GM03348 (cell line): Measurements from ENCODE around the gene TMUB1.

Source experiments
- DNase-seq: peaks from one replicate; pipeline ENCODE4 v3.0.0; 2012; ENCODE audit warnings: low spot score

TMUB1 gene

DNA sequence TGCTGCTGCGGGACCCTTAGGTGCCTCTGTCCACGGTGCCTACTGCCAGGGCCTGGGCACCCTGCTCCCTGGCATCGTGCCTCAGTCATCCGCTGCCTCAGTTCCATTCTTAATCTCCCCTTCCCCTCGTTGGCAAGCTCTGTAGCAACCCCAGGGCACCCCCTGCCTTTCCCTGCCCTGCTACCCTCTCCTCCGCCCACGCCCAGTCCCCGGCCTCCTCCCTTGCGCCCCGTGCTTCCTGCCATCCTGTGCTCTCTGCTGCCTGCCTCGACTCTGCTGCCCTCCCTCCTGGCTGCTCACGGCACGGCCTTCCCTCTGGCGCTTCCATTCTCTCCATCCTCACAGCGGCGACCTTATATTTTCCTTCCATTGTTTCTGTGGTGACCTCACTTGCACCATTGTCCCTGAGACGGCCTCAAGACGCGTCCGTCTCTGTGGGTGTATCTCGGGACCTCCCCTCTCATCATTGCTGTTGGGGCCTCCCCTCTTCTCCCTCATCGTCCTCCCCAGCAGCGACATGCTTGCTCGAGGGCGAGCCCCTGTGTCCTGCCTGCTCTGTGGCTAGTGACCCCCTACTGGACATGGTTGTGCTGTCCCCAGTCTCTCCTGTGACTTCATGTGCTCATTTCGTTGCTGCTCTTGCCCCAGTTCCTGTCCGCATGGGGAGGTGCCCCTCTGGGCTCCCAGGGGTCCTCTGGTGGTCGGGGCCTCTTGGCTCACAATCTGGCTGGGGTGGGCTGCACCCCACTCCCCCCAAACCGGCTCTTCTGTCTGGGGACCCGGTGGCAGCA, 38.3 kb upstream of the TMUB1 start:
- no peak for DNase-seq

DNA sequence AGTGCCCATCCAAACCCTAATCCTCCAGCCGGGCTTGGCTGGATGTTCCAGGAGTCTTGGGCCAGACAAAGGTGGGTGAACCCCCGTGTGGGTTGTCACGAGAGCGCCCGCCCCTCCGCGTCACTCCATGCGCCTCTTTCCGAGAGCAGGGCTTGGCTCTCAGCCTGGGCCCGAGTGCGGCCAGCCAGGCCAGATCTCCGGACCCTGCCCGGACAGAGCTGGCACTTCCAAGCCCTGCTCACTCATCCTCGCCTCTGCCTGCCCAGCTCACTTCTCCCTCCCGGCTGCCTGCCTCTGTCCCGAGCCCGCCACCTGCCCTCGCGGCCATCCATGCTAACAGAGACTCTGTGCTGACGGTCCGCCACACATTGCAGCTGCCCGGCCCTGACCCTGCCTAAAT, 37.6 kb upstream of the TMUB1 start:
- DNase-seq, result no peak

DNA sequence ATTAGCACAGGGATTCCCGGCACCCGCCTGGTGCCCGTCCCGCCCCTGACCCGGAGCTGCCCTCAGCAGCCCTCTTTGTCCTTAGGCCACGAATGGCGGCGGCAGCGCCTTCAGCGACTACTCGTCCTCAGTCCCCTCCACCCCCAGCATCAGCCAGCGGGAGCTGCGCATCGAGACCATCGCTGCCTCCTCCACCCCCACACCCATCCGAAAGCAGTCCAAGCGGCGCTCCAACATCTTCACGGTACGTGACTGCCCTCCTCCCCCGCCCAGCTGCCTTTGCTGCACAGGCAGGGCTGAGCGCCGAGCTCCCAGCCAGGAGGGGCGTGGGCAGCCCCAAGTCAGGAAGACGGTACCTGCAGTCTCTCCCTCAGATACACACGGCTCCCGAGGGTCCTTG, 36.6 kb upstream of the TMUB1 start:
- no peak for DNase-seq

DNA sequence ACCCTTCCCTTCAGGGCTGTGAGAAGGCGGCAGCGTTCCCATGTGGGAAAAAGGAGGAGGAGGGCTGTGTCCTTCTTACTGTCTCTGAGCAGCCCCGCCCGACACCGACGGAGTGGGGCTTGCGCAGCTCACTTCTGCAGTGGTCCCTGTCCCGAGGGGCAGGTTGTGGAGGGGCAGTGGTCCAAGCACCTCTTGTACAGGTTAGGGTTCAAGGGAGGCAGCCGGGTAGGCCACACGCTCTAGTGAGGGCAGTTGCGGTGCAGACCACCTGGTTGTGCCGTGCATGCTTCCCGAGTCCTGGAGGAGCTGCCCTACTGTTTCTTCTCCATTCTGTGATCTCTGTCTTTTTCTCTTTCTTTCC, 35.7 kb upstream of the TMUB1 start:
- no peak for DNase-seq

DNA sequence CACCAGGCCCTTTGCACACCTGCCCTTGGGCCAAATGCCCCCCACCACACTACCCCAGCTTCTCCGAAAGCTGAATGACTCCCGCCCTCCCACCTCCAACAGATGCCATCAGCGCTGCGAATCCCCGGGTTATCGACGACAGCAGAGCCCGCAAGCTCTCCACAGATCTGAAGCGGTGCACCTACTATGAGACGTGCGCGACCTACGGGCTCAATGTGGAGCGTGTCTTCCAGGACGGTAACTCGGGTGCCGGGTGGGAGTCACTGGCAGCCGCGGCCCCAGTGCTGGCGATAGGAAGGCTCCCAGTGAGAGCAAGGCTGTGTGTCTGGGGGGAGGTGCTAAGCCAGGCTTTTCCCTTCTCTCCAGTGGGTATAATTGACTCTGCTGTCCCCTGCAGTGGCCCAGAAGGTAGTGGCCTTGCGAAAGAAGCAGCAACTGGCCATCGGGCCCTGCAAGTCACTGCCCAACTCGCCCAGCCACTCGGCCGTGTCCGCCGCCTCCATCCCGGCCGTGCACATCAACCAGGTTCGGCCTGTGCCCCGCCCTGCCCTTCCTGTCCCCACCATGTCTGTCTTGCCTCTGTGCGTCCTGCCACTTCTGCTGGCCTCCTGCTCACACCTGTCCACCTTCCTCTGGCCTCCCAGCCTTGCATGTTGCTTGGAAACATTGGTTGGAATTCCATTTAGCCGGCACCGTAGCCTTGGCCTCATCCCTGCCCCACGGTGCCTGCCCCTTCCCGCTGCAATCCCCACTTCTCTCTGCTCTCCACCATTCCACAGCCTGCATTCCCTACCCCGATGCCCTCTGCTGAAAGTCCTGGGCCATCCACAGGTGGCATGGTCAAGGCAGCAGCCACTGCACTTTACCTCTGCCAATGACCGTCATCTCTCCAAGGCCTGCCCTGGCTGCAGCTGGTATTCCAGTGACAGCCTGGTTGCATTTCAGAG, 35.1 kb upstream of the TMUB1 start:
- no peak for DNase-seq

DNA sequence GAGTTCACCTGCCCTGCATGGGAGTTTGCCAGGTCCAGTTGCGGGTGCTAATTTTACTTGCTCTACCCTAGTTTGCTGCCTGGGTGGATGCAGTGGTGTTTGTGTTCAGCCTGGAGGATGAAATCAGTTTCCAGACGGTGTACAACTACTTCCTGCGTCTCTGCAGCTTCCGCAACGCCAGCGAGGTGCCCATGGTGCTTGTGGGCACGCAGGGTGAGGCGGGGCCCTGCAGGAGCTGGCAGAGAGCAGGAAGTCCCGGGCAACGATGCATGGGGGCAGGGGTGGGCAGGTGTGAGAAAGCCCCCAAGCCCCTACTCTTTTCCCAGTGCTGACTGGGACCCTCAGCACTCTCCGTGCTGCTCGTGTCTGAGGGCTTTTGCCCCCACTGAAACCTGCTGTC, 34.3 kb upstream of the TMUB1 start:
- no peak for DNase-seq

DNA sequence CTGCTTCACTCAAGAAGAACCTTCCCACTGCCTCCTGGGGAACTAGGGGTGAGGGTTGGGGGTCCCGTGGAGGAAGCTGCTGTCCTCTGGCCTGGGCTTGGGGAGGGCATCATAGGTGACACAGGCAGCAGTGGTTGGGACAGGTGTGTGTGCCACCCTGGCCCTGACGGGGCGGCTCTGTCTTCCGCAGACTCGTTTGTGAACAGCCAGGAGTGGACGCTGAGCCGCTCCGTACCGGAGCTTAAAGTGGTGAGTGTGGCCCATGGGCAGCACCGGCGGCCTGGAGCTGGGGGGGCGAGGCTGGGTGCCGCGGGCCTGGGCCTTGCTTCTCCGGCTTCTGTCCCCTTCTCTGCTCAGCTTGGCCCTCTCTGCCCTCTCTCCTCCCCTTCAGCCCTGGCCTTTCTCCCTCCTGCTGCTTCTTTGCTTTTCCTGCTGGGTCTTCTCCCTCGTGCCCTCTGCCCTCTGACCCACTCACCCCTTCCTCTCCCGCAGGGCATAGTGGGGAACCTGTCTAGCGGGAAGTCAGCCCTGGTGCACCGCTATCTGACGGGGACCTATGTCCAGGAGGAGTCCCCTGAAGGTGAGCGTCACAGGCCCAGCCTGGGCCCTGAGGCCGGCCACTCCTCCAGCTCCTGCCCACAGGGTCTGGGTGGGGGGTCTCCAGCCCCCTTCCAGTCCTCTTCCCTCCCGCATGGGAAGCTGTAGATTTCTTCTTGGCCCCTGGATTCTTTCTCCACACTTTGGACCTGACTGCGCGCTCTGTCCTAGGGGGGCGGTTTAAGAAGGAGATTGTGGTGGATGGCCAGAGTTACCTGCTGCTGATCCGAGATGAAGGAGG, 33.5 kb upstream of the TMUB1 start:
- DNase-seq, result no peak

DNA sequence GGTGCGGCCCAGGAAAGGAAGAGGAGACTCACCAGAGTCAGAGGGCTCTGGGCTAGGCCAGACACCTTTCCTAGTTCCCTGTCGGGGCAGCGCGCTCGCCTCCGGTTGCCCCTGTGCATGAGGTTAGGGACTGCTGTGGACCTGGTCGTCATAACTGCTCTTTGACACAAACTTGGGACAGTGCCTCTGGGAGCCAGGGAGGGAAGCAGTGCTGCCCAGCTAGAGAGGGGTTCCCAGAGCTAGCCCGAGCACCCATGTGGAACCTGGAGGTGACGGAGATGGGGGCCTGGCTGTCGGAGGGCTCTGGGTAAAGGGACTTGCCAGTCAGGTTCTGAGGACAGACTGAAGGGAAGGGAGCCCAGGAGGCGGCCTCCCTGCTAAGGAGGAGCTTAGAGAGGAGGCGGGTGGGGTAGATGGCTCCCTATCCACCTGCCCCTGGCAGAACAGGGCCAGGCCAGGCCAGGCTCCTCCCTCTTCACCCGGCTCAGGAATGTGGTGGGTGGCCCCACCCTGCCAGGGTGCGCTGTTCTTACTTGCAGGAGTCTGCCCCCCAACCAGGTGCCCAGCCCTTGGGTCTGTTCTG, 32.6 kb upstream of the TMUB1 start:
- no peak for DNase-seq

DNA sequence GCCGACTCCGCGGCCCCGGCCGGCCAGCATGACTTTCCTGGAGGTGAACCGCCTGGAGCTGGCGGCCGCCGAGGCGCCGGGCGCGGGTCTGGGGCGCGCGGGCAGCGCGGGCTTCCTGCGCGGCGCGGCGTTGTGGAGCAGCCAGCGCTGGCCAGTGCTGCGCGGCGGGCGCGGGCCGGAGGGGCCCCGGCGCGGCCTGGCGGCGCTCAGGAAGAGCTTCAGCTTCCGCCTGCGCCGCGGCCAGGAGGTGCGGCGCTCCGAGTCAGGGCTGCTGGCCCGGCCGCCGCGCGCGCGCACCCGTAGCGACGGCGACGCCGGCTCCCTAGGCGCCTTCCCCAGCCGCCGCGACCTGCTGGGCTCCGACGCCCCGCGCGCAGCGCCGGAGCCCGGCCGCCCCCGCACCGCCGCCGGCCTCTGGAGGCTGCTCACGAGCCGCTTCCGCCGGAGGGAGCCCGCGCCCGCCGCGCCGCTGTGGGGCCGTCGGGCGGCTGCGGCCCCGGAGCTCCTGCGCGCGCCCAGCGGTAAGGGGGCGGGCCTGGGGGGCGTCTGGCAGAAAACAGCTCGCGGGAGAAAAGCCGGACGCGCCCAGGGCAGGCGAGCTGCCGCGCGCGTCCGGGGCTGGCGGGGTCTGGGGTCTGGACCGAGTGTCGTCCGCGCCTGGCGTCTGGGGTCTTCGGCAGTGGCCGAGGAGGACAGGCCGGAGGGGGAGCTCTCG, 32.0 kb upstream of the TMUB1 start:
- DNase-seq, result peak; percentile 74

DNA sequence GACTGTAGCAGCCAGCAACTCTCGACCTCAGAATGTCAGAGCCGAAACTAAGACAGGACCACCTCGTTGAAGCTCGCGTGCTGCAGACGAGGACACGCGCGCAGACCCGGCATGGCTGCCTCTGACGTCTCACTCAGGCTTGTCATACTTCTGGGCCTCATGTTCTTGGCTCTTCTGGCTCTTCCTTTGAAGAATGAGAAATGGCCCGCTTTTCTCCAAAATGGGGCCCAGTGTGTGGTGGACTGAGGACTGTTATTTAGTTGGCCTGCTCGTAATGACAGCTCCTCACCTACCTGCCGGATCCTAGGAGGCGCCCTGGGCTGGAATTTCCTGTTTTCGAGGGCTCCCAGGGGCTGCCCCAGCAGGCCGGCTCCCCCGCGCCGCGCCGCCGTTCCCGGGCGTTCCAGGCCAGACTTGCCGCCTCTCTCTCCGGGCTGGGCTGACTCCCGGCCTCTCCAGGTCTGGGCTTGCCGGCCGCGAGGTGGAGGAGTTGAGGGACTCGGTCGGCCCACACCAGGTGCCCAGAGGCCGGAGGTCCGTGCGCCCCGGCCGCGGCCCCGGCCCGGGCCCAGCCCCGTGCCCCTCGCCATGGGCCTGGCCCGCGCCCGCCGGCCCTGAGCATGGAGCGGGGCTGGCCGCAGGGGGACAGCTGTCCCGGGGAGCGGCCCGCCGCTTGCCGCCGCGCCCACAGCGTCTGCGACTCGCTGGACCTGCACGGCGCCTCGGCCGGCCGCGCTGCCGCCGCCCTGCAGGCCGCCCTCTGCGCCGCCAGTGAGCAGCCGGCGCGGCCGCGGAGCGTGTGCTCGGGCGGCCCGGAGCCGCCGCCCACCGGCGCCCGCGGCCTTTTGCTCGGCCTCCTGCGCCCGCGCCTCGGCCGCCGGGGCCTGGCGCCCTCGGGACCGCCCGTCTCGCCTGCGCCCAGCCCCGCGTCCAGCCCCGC, 31.1 kb upstream of the TMUB1 start:
- DNase-seq, result peak; percentile 50

DNA sequence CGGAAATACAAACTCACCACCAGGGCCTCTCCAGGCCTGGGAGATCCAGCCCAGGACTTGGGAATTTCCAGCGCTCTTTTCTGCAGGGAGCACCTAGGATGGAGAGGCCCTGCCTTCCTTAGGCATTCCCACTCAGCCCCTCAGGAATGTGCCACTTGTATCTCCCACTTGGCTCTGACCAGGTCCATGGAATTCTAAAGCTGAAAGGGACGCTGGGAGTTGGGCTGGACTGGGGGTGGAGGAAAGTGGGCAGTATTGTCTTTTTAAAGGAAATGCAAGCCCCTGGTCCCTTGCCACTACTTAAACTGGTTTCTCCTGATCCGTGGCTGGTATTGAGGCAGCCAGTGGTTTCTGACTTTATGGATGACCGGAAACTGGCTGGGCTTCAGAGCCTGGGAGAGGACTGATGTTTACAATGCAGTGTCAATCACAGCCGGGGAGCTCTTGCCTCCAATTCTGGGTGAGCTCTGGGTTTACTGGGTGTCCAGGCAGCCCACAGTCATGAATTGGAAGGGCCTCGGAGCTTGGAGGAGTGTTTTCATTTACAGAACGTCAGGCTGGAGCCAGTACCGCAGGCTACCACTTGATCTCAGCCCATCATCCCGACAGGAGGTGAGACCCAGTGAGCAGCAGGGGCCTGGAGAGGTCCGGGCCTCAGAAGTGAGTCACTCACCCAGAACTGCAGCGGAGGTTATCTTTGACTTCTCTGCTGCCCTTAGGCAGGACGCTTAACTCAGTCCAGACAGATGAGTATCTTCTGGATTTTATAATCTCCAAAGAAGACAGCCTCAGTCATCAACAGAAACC, 30.3 kb upstream of the TMUB1 start:
- DNase-seq, result peak; percentile 62

DNA sequence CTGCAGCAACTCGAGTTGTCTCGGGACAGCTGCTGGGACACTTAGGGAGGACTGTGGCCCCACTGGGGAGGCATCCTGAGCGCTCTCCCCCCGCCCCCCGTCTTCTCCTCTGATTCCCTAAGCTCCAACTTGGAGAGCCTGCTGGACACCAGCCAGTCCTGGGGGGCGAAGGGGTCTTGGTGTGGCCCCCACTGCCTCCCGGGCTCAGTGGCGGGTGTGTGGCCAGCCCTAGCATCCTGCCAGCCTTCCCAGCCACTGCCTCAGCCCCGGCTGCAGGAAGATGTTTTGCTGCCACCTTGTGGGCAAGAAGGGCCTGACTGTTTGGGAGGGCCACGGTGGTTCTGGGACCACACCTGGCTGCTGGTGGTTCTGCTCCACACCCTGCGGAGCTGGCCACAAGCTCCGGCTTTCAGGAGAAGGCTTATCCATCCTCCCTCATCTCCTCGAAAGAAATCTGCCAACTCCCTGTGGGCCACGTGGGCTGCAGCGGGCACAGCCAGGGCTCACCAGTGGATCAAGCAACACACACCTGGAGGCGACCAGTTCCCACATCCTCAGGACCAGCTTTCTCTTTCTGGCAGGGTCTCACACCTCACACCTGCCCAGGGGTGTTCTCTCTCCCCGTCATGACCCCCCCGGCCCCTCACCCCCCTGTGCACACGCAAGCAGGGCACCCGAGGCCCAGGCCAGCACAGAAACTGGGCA, 27.8 kb upstream of the TMUB1 start:
- peak; percentile 95 for DNase-seq

DNA sequence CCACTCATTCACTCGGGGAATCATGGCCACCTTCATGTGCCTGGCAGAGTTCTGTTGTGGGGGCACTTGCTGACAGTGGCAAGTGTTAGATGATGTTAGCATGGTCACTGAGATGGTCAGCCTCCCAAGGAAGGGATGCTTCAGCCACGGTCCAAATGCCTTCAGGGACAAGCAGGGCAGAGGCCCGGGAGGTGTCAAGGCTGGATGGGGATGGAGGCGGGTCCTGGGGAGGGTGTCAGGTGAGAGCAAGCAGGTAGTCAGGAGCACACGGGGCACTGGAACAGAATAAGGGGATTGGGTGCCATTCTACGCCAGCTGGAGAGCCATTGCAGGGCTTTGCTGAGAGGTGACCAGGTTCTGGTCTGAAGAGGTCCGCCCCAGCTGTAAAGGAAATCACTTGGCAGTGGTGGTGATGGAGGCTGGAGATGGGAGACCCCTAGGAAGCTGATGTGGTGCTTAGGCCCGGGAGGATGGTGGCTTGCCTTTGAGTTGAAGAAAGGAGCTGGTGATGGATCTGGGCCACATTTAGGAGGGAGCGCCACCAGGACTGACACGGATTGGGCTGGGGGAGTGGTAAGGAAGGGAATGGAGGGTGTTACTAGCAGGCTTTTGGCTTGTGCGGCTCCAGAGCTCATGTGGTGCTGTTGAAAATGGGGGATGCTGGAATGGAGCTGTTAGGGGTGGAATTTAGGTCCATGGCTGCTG, 27.1 kb upstream of the TMUB1 start:
- DNase-seq, result no peak

DNA sequence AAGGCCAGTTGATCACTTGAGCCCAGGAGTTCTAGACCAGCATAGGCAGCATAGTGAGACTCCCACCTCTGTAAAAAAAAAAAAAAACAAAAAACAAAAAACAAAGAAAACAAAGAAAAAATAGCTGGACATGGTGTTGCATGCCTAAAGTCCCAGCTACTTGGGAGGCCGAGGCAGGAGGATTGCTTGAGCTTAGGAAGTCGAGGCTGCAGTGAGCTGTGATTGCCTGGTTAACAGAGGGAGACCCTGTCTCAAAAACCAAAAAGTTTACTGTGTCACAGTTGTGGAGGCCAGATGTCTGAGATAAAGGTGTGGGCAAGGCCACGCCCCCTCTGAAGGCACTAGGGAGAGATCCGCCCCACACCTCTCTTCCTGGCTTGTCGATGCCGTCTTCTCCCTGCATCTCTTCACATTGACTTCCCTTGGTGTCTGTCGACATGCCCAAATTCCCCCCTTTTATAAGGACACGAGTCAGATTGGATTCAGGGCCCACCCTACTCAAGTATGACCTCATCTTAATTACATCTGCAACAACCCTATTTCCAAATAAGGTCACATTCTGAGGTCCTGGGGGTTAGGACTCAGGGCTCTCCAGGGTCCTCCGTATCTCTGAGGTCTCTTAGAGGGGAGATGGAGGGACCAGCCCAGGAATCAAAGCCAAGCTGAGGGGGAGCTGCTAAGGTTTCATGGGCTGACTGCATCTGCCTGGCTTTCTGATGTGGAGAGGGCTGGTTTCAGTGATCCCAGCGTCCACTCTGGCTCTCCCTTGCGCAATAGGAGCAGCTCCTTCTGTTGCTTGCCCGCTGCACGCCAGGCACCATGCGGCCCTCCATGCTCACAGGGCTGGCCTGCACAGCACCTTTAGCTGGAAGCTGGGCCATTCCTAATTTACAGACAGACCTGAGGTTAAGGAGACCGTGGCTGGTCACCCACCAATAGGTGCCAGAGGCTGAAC, 26.1 kb upstream of the TMUB1 start:
- DNase-seq, result peak; percentile 42

DNA sequence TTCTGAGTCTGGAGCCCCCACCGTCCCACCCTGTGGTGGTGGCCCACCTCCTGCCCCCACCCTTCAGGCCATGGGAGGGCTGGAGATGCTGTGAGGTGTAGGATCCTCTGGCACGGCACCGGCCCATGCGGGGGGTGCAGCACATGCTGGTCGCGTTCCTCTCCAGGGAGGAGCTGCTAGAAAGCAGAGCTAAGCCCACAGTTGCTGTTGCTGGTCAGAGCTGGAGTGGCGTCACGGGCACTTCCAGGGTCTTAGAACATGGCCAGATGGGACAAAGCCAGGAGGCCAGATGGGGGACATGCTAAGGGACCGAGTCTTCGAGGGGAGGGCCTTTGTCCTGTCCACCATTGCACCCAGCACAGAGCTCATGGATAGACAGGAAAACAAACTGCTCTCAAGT, 24.6 kb upstream of the TMUB1 start:
- no peak for DNase-seq

DNA sequence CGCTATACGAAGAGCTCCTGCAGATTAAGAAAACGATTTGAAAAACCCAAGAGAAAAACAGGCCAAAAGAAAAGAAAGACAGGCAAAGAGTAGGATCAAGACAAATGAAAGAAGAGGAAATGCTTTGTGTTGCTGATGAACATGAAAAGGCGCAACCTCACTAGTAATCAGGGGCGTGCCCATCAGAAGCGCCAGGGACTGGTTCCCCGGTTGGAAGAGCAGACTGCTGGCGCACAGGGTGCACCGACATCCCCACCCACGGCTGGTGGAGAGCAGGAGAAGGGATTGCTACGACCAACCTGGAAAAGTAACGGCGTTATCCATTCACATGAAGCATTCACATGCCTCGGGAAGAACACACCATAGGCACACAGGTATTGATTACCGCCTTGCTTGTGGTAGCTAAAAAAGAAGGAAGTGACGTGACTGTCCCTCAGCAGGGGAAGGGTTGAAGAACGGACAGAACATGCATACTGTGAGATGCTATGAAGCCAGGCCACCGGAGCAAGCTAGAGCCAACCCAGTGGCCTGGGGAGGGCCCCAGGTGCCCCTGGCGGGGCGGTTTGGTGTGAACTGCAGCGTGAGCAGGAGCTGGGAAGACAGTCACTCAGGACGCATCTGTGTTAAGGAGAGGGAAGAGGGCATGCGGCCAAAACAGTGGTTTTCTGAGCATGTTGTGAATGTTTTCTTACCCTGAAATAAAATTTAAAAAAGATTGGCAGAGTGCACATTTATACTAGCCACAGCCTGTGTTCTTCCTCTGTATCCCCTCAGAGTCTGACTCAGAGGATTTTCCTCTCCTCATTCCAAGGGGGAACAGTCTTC, 21.3 kb upstream of the TMUB1 start:
- DNase-seq, result peak; percentile 56
